Colonic mucosa (tissue), 4 donors: Measurements from ENCODE around the gene DNAH3. TPM values are rescaled to one million over a fixed set of nuclear protein-coding genes. Genes with fewer than 3 reads are reported as not detected.

ENCODE experiments used
- DNase-seq: peaks from one replicate; pipeline ENCODE4 v3.0.0-alpha.2; 2020
- H3K27ac ChIP-seq: fragments of 200-600 bp; one replicate; pipeline ENCODE4 v1.8.0; 2021
- H3K27me3 ChIP-seq: fragments of 200-600 bp; one replicate; pipeline ENCODE4 v1.8.0; 2021
- H3K36me3 ChIP-seq: fragments of 200-600 bp; one replicate; pipeline ENCODE4 v1.8.0; 2021
- H3K4me1 ChIP-seq: fragments of 200-600 bp; one replicate; pipeline ENCODE4 v1.8.0; 2021; ENCODE audit warnings: mild to moderate bottlenecking
- H3K4me3 ChIP-seq: fragments of 200-600 bp; one replicate; pipeline ENCODE4 v1.8.0; 2021
- H3K9ac ChIP-seq, 2 donors: one replicate each; pipeline ENCODE4 v1.7.0; 2013; ENCODE audit warnings: control low read depth in 2 of 2, low read depth in 2 of 2, low read length in 2 of 2
- H3K9me3 ChIP-seq: fragments of 200-600 bp; one replicate; pipeline ENCODE4 v1.8.0; 2021
- intact Hi-C: fragments of 100-400 bp; cut with DNase I; formaldehyde crosslinking; loops from one replicate; pipeline ENCODE4 v1.14.1; 2022
- total RNA-seq, 2 donors: library from RNA; stranded (reverse); fragmentation: NEBNext Ultra II Directional in 1 of 2; extraction: Animal tissue kit (Norgen Biotek cat#: 25700) in 1 of 2; gene quantifications; one replicate each; pipeline ENCODE4 v1.2.1, GENCODE V29; 2021
- TF ChIP-seq, protein P1 (sequence below): fragments of 200-600 bp; IDR thresholded peaks from one replicate; pipeline ENCODE4 v1.8.0; 2022; ENCODE audit warnings: antibody characterized with exemption, mild to moderate bottlenecking
- donor health status: healthy.
- donor health status: DM: no; HTN: no; CAD: no.
- donor health status: DM: no; HTN: no; CAD: no.

The DNAH3 gene
- total RNA-seq, 2 donors from 2014 or later: 4.2 to 5.1 TPM

DNA sequence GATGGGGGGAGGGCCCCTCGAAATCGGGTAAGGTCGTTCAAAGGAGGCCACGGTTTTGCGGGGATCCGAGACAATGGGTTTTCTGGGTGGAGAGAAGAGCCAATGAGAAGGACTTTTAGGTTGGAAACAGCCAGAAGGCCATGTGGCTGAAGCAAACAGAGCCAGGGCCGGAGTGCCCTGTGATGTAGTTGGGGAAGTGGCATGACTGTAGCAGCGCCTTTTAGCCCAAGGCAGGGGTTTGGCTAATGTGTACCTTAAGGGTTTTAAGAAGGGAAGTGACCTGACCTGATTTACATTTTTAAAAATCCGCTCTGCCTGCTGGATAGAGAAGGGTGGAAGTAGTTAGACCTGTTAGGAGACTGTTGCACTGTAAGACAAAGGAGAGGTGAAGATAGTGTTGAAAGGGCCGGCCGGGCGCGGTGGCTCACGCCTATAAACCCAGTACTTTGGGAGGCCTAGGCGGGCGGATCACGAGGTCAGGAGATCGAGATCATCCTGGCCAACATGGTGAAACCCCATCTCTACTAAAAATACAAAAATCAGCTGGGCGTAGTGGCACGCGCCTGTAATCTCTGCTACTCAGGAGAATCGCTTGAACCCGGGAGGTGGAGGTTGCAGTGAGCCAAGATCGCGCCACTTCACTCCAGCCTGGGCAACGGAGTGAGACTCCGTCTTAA lies 249.1 kb downstream of the DNAH3 start:
- H3K4me3 ChIP-seq: peak overlapping the region; percentile 74
- no peaks in the 10 kb centered on the region for H3K36me3 ChIP-seq
- H3K4me1 ChIP-seq: peaks cover 17% of the 10 kb centered on the region
- TF ChIP-seq, protein P1, sequence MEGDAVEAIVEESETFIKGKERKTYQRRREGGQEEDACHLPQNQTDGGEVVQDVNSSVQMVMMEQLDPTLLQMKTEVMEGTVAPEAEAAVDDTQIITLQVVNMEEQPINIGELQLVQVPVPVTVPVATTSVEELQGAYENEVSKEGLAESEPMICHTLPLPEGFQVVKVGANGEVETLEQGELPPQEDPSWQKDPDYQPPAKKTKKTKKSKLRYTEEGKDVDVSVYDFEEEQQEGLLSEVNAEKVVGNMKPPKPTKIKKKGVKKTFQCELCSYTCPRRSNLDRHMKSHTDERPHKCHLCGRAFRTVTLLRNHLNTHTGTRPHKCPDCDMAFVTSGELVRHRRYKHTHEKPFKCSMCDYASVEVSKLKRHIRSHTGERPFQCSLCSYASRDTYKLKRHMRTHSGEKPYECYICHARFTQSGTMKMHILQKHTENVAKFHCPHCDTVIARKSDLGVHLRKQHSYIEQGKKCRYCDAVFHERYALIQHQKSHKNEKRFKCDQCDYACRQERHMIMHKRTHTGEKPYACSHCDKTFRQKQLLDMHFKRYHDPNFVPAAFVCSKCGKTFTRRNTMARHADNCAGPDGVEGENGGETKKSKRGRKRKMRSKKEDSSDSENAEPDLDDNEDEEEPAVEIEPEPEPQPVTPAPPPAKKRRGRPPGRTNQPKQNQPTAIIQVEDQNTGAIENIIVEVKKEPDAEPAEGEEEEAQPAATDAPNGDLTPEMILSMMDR: no peak
- H3K9me3 ChIP-seq: no peaks in the 10 kb centered on the region
- intact Hi-C loops: no loop called here
- peak overlapping the region; percentile 92 to 97 for H3K9ac ChIP-seq
- peak overlapping the region; percentile 95 for H3K27ac ChIP-seq
- peak; percentile 65 for DNase-seq
- H3K27me3 ChIP-seq: no peaks in the 10 kb centered on the region

DNA sequence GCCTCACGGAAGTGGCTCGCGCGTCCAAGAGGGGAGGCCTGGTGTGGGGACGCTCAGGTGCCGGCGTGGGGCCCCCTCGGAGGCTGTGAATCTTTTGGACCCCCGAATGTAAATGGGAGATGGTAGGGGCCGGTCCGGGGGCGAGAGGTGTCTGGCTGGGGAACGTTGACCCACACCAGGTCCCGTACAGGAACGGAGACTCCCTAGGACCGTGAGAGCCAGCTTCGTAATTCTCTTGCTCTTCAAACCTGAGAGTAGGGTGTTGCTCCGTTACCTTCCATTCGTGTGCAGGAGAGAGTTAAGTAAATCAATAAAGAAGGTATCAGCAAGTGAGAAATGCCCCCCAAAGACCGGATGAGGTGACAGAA lies 249.6 kb downstream of the DNAH3 start:
- intact Hi-C loops: no loop called here

DNA sequence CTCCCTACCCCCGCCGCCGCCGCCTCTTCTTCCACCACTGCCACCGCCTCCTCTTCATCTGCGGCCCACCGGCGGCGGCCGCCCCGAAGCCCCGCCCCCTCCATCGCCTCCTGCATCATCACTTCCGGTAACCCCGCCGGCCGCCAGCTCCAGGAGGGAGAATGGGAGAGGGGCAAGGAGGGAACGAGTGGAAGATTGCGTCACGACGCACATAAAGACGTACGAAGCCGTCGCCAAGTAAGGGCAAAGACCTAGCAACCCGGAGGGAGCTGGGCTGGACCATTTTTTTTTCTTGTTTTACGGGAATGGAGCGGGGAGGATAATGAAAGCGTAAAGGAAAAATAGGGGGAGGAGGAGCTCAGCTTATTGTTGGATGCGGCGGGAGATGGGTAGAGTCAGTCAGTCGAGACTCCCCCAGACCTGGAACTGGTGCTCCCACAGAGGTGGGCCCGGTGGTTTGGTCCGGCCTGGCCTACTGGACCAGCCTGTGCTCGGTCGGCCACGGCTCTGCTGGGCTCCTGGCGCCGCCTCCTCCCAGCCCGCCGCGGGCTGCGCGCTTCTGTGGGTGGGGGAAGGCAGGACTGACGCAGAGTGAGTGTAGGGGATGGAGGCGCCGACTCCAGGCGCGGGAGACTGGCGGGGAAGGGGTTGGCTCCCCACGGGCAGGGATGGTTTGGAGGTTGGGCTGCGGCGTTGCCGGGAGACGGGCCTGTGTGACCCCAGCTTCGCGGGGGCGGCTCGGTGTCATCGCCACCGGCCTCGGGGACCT lies 250.2 kb downstream of the DNAH3 start, which contains the start of the genes DCUN1D3 and LYRM1:
TSS of gene DCUN1D3 (minus strand) at position 60 of the 769 bp plus-strand sequence. CDS start 37,820 bp downstream, outside the sequence.
TSS of gene LYRM1 (plus strand) at position 473 of the 769 bp plus-strand sequence. CDS start 14,785 bp downstream, outside the sequence.
- H3K9me3 ChIP-seq: no peaks in the 10 kb centered on the region
- peak within 1 kb of the TSS; percentile 95 for H3K27ac ChIP-seq
- TF ChIP-seq, protein P1: no peak
- H3K4me1 ChIP-seq: peaks cover 17% of the 10 kb centered on the region
- H3K27me3 ChIP-seq: no peaks in the 10 kb centered on the region
- intact Hi-C loops: no loop called here
- peak within 1 kb of the TSS; percentile 74 for H3K4me3 ChIP-seq
- peak; percentile 96 for DNase-seq
- H3K9ac ChIP-seq: peak within 1 kb of the TSS; percentile 94 to 97
- H3K36me3 ChIP-seq: no peaks in the 10 kb centered on the region

More for the DNA sequence above, 249.6 kb downstream of the DNAH3 start:
- no peaks in the 10 kb centered on the region for H3K27me3 ChIP-seq
- TF ChIP-seq, protein P1: no peak
- no peak for DNase-seq
- no peaks in the 10 kb centered on the region for H3K36me3 ChIP-seq
- H3K9ac ChIP-seq: peak overlapping the region; percentile 92 to 97
- H3K4me1 ChIP-seq: peaks cover 17% of the 10 kb centered on the region
- peak overlapping the region; percentile 74 for H3K4me3 ChIP-seq
- no peaks in the 10 kb centered on the region for H3K9me3 ChIP-seq
- peak overlapping the region; percentile 95 for H3K27ac ChIP-seq

DNA sequence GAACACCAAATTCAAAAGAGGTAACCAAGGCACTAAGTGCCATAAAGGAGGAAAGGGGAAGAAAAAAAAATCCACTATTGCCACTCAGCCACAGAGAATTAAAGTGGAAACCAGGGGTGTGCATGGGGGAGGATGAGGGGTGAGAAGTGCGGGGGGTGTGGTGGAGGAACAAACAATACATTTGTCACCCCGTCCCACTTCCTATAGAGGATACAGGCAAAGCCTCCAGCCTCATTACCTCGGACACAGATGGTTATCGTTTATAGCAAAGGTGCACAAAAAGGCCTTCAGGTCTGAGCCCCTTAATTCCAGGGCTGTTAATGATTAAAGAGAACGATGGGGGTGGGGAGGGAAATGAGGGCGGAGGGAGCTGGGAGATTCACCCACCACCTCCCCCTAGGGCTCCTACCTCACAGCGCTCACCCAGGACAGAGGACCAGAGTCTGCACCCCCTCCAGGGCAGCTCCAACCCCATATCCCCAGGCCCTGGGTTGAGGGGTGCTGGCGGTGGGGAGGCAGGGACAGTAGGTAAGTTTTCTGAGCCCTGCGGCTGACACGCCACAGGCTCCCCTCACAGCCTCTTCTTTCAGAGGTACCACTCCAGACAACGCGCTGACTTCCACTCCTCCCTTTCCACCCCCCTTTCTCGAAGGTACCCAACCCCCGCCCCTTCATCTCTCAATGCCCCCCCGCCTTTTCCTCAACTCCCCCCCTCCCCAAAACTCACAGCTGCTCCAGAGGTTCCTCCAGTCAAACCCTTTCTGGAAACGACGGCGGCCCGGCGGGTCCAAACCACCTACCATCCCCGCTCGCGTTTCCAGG lies 251.0 kb downstream of the DNAH3 start:
- intact Hi-C loops: no loop called here
- Histone ChIP-seq H3K27ac (peak overlapping the region; percentile 95), H3K36me3 (no peaks in the 10 kb centered on the region), H3K27me3 (no peaks in the 10 kb centered on the region), H3K9ac (peak overlapping the region; percentile 94 to 95), H3K4me3 (peak overlapping the region; percentile 74), H3K4me1 (peaks cover 17% of the 10 kb centered on the region), H3K9me3 (no peaks in the 10 kb centered on the region)
- TF ChIP-seq, protein P1: no peak
- DNase-seq: peak; percentile 48

DNA sequence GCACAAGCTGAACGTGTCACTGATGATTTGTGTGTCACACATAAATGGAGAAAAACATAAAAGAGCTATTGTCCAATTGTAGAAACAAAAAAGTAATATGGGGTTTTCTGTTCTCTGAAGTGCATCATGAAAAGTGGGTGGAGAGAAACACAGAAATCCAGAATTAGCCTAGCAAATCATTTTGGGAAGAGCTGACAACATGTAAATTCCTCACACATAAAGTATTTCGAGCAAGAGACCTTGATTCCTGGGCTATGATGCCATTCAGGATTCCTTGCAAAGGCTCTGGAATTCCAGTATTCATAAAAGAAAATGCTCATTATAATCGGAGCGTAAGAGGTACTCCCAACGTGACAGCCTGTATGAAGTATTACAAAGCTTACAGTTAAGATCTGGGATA lies 251.6 kb downstream of the DNAH3 start:
- Histone ChIP-seq H3K9me3 (no peaks in the 10 kb centered on the region), H3K9ac (peak overlapping the region in 1 of 2 donors; percentile 95), H3K27me3 (no peaks in the 10 kb centered on the region), H3K36me3 (no peaks in the 10 kb centered on the region), H3K4me3 (peak overlapping the region; percentile 74), H3K27ac (peak overlapping the region; percentile 95), H3K4me1 (peaks cover 17% of the 10 kb centered on the region)
- TF ChIP-seq, protein P1: no peak
- intact Hi-C loops: no loop called here
- no peak for DNase-seq
